SU-DHL-6 (cell line): Measurements from ENCODE around the gene EPHB4.

Experiments
- CTCF ChIP-seq: fragments of 200-600 bp; sonication (generic); IDR thresholded peaks from one replicate; pipeline ENCODE4 v1.5.1; 2017; ENCODE audit warnings: antibody characterized with exemption, mild to moderate bottlenecking, low read length, moderate library complexity; ENCODE audit not compliant: insufficient read depth, poor library complexity, severe bottlenecking
- EZH2phosphoT487 ChIP-seq: fragments of 200-600 bp; sonication (generic), shearing (Covaris generic); conservative IDR thresholded peaks from 2 replicates; pipeline ENCODE4 v1.6.1; 2018; ENCODE audit warnings: mild to moderate bottlenecking, antibody characterized with exemption, low read length, moderate library complexity, mixed read lengths

GRCh38 chr7:100752994-100753393 lies 74.3 kb downstream of the EPHB4 start:
- TF ChIP-seq CTCF = no peak
- TF ChIP-seq EZH2phosphoT487 = no peak
